Fibroblast of lung (primary cell): Measurements from ENCODE around the gene KCNK2.

Experiments used
- EZH2 ChIP-seq: IDR thresholded peaks from 2 replicates; pipeline ENCODE4 v1.5.1; 2012; ENCODE audit warnings: low read length, control low read depth, mild to moderate bottlenecking; ENCODE audit errors: missing control alignments
- TF ChIP-seq, protein P1 (sequence below), 2 donors: IDR thresholded peaks in 1 of 2; conservative IDR thresholded peaks in 1 of 2; 1 replicate in 1 of 2; 2 replicates in 1 of 2; pipeline ENCODE4 v1.5.1; 2011 to 2012; ENCODE audit warnings: low read length in 2 of 2, control low read depth in 1 of 2, inconsistent platforms in 1 of 2, low read depth in 1 of 2, mild to moderate bottlenecking in 1 of 2

GRCh38 chr1:215256936-215257679 lies 174.6 kb downstream of the KCNK2 start:
- TF ChIP-seq, protein P1, sequence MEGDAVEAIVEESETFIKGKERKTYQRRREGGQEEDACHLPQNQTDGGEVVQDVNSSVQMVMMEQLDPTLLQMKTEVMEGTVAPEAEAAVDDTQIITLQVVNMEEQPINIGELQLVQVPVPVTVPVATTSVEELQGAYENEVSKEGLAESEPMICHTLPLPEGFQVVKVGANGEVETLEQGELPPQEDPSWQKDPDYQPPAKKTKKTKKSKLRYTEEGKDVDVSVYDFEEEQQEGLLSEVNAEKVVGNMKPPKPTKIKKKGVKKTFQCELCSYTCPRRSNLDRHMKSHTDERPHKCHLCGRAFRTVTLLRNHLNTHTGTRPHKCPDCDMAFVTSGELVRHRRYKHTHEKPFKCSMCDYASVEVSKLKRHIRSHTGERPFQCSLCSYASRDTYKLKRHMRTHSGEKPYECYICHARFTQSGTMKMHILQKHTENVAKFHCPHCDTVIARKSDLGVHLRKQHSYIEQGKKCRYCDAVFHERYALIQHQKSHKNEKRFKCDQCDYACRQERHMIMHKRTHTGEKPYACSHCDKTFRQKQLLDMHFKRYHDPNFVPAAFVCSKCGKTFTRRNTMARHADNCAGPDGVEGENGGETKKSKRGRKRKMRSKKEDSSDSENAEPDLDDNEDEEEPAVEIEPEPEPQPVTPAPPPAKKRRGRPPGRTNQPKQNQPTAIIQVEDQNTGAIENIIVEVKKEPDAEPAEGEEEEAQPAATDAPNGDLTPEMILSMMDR (conservative IDR thresholded peaks at IDR 0.05 in 1 of 2, IDR thresholded peaks at IDR 0.05 in 1 of 2; ENCODE audit: low read depth in 1 of 2, low read length in 2 of 2): no peak
- no peak for TF ChIP-seq EZH2
